GM23248 (cell line): ENCODE measurements around the gene CORO7. TPM values are rescaled to one million over a fixed set of nuclear protein-coding genes. Genes with fewer than 3 reads are reported as not detected.

Source experiments
- DNase-seq: peaks from one replicate; pipeline ENCODE4 v3.0.0-alpha.2; 2015
- H2AFZ ChIP-seq: fragments of 200-600 bp; sonication (generic); 2 replicates; pipeline ENCODE4 v1.6.1; 2016; ENCODE audit warnings: antibody characterized with exemption
- H3F3A ChIP-seq: fragments of 200-600 bp; sonication (generic); 2 replicates; pipeline ENCODE4 v1.6.1; 2016; ENCODE audit warnings: mild to moderate bottlenecking, antibody characterized with exemption, mixed run types; ENCODE audit not compliant: insufficient read depth
- H3K27ac ChIP-seq: fragments of 200-600 bp; sonication (generic); 2 replicates; pipeline ENCODE4 v1.5.1; 2016; ENCODE audit warnings: mild to moderate bottlenecking
- H3K27me3 ChIP-seq: fragments of 200-600 bp; sonication (generic); replicated peaks from 2 replicates; pipeline ENCODE4 v1.6.1; 2016; ENCODE audit warnings: mild to moderate bottlenecking; ENCODE audit not compliant: insufficient read depth
- H3K36me3 ChIP-seq: fragments of 200-600 bp; sonication (generic); 2 replicates; pipeline ENCODE4 v1.6.1; 2016; ENCODE audit warnings: low read depth, mild to moderate bottlenecking
- H3K4me1 ChIP-seq: fragments of 200-600 bp; sonication (generic); 2 replicates; pipeline ENCODE4 v1.6.1; 2016; ENCODE audit warnings: mild to moderate bottlenecking; ENCODE audit not compliant: insufficient read depth
- H3K4me2 ChIP-seq: fragments of 200-600 bp; sonication (generic); one replicate; pipeline ENCODE4 v1.6.1; 2016; ENCODE audit warnings: mild to moderate bottlenecking; ENCODE audit not compliant: unreplicated experiment
- H3K4me3 ChIP-seq: fragments of 200-600 bp; sonication (generic); 2 replicates; pipeline ENCODE4 v1.5.1; 2016; ENCODE audit warnings: mild to moderate bottlenecking
- H3K79me2 ChIP-seq: fragments of 200-600 bp; sonication (generic); 2 replicates; pipeline ENCODE4 v1.6.1; 2016; ENCODE audit warnings: mild to moderate bottlenecking; ENCODE audit not compliant: insufficient read depth
- H3K9ac ChIP-seq: fragments of 200-600 bp; sonication (generic); 2 replicates; pipeline ENCODE4 v1.6.1; 2016; ENCODE audit warnings: mild to moderate bottlenecking
- H3K9me2 ChIP-seq: fragments of 200-600 bp; sonication (generic); 2 replicates; pipeline ENCODE4 v1.6.1; 2016; ENCODE audit warnings: mixed run types, mild to moderate bottlenecking, moderate library complexity; ENCODE audit not compliant: insufficient read depth
- H3K9me3 ChIP-seq: fragments of 200-600 bp; sonication (generic); one replicate; pipeline ENCODE4 v1.6.1; 2017; ENCODE audit warnings: low read depth
- H4K20me1 ChIP-seq: fragments of 200-600 bp; sonication (generic); 2 replicates; pipeline ENCODE4 v1.6.0; 2016; ENCODE audit not compliant: insufficient read depth
- EZH2 ChIP-seq: fragments of 200-600 bp; sonication (generic); IDR thresholded peaks from 2 replicates; pipeline ENCODE4 v1.6.1; 2018; ENCODE audit warnings: antibody characterized with exemption, mild to moderate bottlenecking; ENCODE audit not compliant: insufficient read depth, poor library complexity, severe bottlenecking
- EZH2phosphoT487 ChIP-seq: fragments of 200-600 bp; sonication (generic); IDR thresholded peaks from 2 replicates; pipeline ENCODE4 v1.6.1; 2018; ENCODE audit warnings: antibody characterized with exemption, moderate library complexity, mild to moderate bottlenecking, low read depth; ENCODE audit not compliant: insufficient read depth
- WGBS, 2 experiments: methylation state at CpG; one replicate each; pipeline ENCODE4 v1.1.6; 2015 to 2017; ENCODE audit warnings: low lambda C conversion rate in 2 of 2, low coverage in 1 of 2; ENCODE audit errors: missing lambda C conversion rate in 2 of 2; 5-methylcytosine and 5-hydroxymethylcytosine counted together
- in situ Hi-C: fragments of 300-500 bp; cut with MboI; formaldehyde crosslinking; loops from 2 replicates; pipeline ENCODE4 v1.15.0; 2020
- polyA plus RNA-seq: library from polyadenylated mRNA; unstranded; fragments of >200 nt; fragmentation: Nextera tagmentation; extraction: Ambion mirVana; gene quantifications from 2 replicates; pipeline ENCODE4 v1.2.1, GENCODE V29; 2016
- total RNA-seq: library from RNA; depleted of rRNA; stranded (reverse); fragments of >200 nt; shearing (Covaris generic); gene quantifications from 2 replicates; pipeline ENCODE4 v1.2.3, GENCODE V29; 2014

The CORO7 gene
- total and polyA plus RNA-seq, 2 experiments from 2014 or later: 7.3 to 13.2 TPM

GRCh38 chr16:4433228-4433627 lies 16.8 kb upstream of the CORO7 start:
- Histone ChIP-seq H4K20me1 (no peaks in the 10 kb centered on the region; the same call in 1 of the 2 replicates), H3K4me1 (no peaks in the 10 kb centered on the region), H2AFZ (no peak overlapping the region), H3K9me2 (no peaks in the 10 kb centered on the region), H3K27me3 (no peaks in the 10 kb centered on the region), H3K27ac (no peak overlapping the region), H3K79me2 (peaks cover 88% of the 10 kb centered on the region), H3K4me3 (no peak overlapping the region), H3K4me2 (no peak overlapping the region), H3K36me3 (peaks cover 27% of the 10 kb centered on the region; the same call in 1 of the 2 replicates), H3K9ac (no peak overlapping the region), H3K9me3 (no peaks in the 10 kb centered on the region), H3F3A (no peaks in the 10 kb centered on the region)
- no peak for DNase-seq
- TF ChIP-seq EZH2phosphoT487 (no peak), EZH2 (no peak)
- WGBS, 2 experiments: 97% methylated on average over 4 of the region's 4 CpGs
- in situ Hi-C loops: no loop called here

GRCh38 chr16:4431023-4431422 lies 14.6 kb upstream of the CORO7 start:
- Histone ChIP-seq H3K36me3 (peaks cover 19% of the 10 kb centered on the region; the same call in 1 of the 2 replicates), H3K4me3 (no peak overlapping the region), H3F3A (no peaks in the 10 kb centered on the region), H3K27me3 (no peaks in the 10 kb centered on the region), H3K9me2 (no peaks in the 10 kb centered on the region), H3K79me2 (peaks cover 98% of the 10 kb centered on the region), H3K9ac (no peak overlapping the region), H3K4me1 (peaks cover 11% of the 10 kb centered on the region), H3K9me3 (no peaks in the 10 kb centered on the region), H4K20me1 (no peaks in the 10 kb centered on the region; the same call in 1 of the 2 replicates), H3K4me2 (no peak overlapping the region), H3K27ac (no peak overlapping the region), H2AFZ (no peak overlapping the region)
- WGBS, 2 experiments: 71 to 76% methylated on average over 9 of the region's 9 CpGs
- TF ChIP-seq EZH2phosphoT487: no peak
- no peak for TF ChIP-seq EZH2
- no peak for DNase-seq
- in situ Hi-C loops: no loop called here

GRCh38 chr16:4428500-4428899 lies 12.1 kb upstream of the CORO7 start:
- no peaks in the 10 kb centered on the region for H3K27me3 ChIP-seq
- peaks cover 15% of the 10 kb centered on the region for H3K4me1 ChIP-seq
- no peaks in the 10 kb centered on the region for H3F3A ChIP-seq
- H3K9me2 ChIP-seq: no peaks in the 10 kb centered on the region
- peaks cover 76% of the 10 kb centered on the region for H3K79me2 ChIP-seq
- no peak overlapping the region for H3K4me2 ChIP-seq
- H3K36me3 ChIP-seq: 0 out of 2 replicates have a peak, but pooled peaks cover 6% of the 10 kb centered on the region
- H3K9me3 ChIP-seq: no peaks in the 10 kb centered on the region
- H3K4me3 ChIP-seq: no peak overlapping the region
- H3K27ac ChIP-seq: no peak overlapping the region
- no peak for DNase-seq
- no peak overlapping the region for H3K9ac ChIP-seq
- H4K20me1 ChIP-seq: no peaks in the 10 kb centered on the region
- no peak overlapping the region for H2AFZ ChIP-seq
- in situ Hi-C loops: no loop called here
- no peak for TF ChIP-seq EZH2
- TF ChIP-seq EZH2phosphoT487: no peak
- 91 to 94% methylated on average over 7 of the region's 7 CpGs for WGBS, 2 experiments

- peaks cover 62% of the 10 kb centered on the region for H3K79me2 ChIP-seq
- no peaks in the 10 kb centered on the region for H3K27me3 ChIP-seq
- TF ChIP-seq EZH2phosphoT487: no peak
- no peak for TF ChIP-seq EZH2
- H3K27ac ChIP-seq: peak overlapping the region; percentile 93
- H3K36me3 ChIP-seq: 0 out of 2 replicates have a peak, but pooled peaks cover 6% of the 10 kb centered on the region
- peak overlapping the region; percentile 93 for H3K4me2 ChIP-seq
- in situ Hi-C loops: no loop called here
- DNase-seq: peak; percentile 14
- no peaks in the 10 kb centered on the region for H4K20me1 ChIP-seq
- H3K9ac ChIP-seq: peak overlapping the region; percentile 96
- peak overlapping the region; percentile 67 for H2AFZ ChIP-seq
- H3K9me3 ChIP-seq: no peaks in the 10 kb centered on the region
- peaks cover 15% of the 10 kb centered on the region for H3K4me1 ChIP-seq
- H3K4me3 ChIP-seq: peak overlapping the region; percentile 93
- 86 to 89% methylated on average over 11 to 12 of the region's 12 CpGs for WGBS, 2 experiments
- H3K9me2 ChIP-seq: no peaks in the 10 kb centered on the region
- H3F3A ChIP-seq: no peaks in the 10 kb centered on the region
These were observed 10.5 kb upstream of the CORO7 start for GRCh38 chr16:4426722-4427372.
